ENCODE data around the gene TRMT112.
A peak's percentile ranks its signal among the peaks of the same experiment; 100 is the strongest.

Gene TRMT112

GRCh38 chr11:64304316-64305072 lies 12.9 kb downstream of the TRMT112 start:
- peak overlapping the region; percentile 69 for H3K4me3 ChIP-seq (ENCODE audit: low read depth, low read length)
- peak; percentile 87 for TF ChIP-seq CTCF (IDR thresholded peaks at IDR 0.05; ENCODE audit: low read depth, low read length)

GRCh38 chr11:64304032-64304315 lies 13.4 kb downstream of the TRMT112 start:
- peak overlapping the region; percentile 69 for H3K4me3 ChIP-seq (ENCODE audit: low read depth, low read length)
- no peak for TF ChIP-seq CTCF (IDR thresholded peaks at IDR 0.05; ENCODE audit: low read depth, low read length)

GRCh38 chr11:64303109-64304031 lies 14.0 kb downstream of the TRMT112 start:
- H3K4me3 ChIP-seq (ENCODE audit: low read depth, low read length), result no peak overlapping the region
- no peak for TF ChIP-seq CTCF (IDR thresholded peaks at IDR 0.05; ENCODE audit: low read depth, low read length)

GRCh38 chr11:64299847-64300648 lies 17.3 kb downstream of the TRMT112 start, which contains the start of gene CATSPERZ:
TSS of gene CATSPERZ (plus strand) at chr11:64300358. CDS start at chr11:64300411, 53 bp downstream.
- H3K4me3 ChIP-seq (ENCODE audit: low read depth, low read length), result peak within 1 kb of the TSS; percentile 23
- no peak for TF ChIP-seq CTCF (IDR thresholded peaks at IDR 0.05; ENCODE audit: low read depth, low read length)

GRCh38 chr11:64298966-64299846 lies 18.2 kb downstream of the TRMT112 start:
- no peak overlapping the region for H3K4me3 ChIP-seq (ENCODE audit: low read depth, low read length)
- TF ChIP-seq CTCF (IDR thresholded peaks at IDR 0.05; ENCODE audit: low read depth, low read length), result no peak

GRCh38 chr11:64297699-64298358 lies 19.5 kb downstream of the TRMT112 start:
- no peak overlapping the region for H3K4me3 ChIP-seq (ENCODE audit: low read depth, low read length)
- no peak for TF ChIP-seq CTCF (IDR thresholded peaks at IDR 0.05; ENCODE audit: low read depth, low read length)

Measured in WI38 (cell line).